HG02798 (cell line): ENCODE measurements around the gene MAP2K5.
"Not testable (repeated sequence)": the region's sequence is repeated elsewhere in the genome, so short reads cannot be mapped to it uniquely, and the experiment has no call there.

Source experiments
- ATAC-seq: cut with Tn5 transposase; IDR thresholded peaks from one replicate; pipeline ENCODE4 v1.9.1; 2021; ENCODE audit warnings: mild to moderate bottlenecking; ENCODE audit not compliant: unreplicated experiment, poor library complexity

MAP2K5 gene

GRCh38 chr15:67646847-67647246, 104.3 kb downstream of the MAP2K5 start:
- no peak for ATAC-seq

- no peak for ATAC-seq
Observed at GRCh38 chr15:67652586-67652985, 110.1 kb downstream of the MAP2K5 start.

GRCh38 chr15:67660446-67660845, 117.9 kb downstream of the MAP2K5 start:
- ATAC-seq, result no peak

GRCh38 chr15:67660874-67661606, 118.5 kb downstream of the MAP2K5 start:
- no peak for ATAC-seq

- no peak for ATAC-seq
Observed at GRCh38 chr15:67670647-67671305, 128.3 kb downstream of the MAP2K5 start.

GRCh38 chr15:67672834-67673233, 130.3 kb downstream of the MAP2K5 start:
- ATAC-seq, result not testable (repeated sequence)

- ATAC-seq, result no peak
Observed at GRCh38 chr15:67674983-67675382, 132.5 kb downstream of the MAP2K5 start.

- ATAC-seq, result no peak
Observed at GRCh38 chr15:67678089-67678488, 135.6 kb downstream of the MAP2K5 start.

DNA sequence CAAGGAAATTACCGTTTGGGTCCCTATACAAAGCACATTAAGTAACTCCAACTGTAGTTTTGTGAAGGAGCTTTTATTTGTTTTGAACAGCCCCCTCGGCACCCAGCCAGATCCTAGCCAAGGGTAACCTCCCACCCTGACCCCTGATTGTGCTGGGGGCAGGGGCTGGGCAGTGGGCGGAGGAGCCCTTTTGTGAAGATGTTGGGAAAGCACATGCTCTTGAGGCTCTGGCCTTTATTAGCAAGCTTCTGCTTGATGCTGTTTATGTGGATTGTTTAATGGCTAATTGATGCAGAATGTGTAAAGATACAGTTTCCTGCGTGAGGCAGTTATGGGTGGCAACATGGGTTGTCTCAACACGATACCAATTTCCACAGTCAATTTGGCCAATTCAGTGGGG, 136.5 kb downstream of the MAP2K5 start:
- ATAC-seq, result no peak

DNA sequence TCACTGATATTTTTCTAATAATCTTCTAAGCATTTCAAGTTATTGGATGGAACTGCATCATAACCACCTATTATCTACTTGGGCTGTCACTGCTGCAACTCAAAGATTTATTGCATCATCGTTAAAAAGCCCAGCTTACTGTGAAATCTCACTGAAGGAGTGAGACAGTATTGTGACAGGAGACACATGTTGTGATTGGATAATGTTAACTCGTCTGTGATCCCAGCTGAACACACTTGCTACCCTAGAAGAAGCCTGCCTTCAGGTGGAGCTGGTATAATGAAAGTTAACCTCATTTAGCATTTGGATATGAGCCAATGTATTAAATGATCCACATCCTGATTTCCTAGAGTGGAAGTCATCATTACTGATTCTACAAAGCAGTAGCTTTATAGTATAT, 138.1 kb downstream of the MAP2K5 start:
- no peak for ATAC-seq

- ATAC-seq, result no peak
Observed at GRCh38 chr15:67685008-67685599, 142.6 kb downstream of the MAP2K5 start.

GRCh38 chr15:67685716-67686115, 143.2 kb downstream of the MAP2K5 start:
- ATAC-seq, result no peak

GRCh38 chr15:67690936-67691335, 148.4 kb downstream of the MAP2K5 start:
- ATAC-seq, result no peak

DNA sequence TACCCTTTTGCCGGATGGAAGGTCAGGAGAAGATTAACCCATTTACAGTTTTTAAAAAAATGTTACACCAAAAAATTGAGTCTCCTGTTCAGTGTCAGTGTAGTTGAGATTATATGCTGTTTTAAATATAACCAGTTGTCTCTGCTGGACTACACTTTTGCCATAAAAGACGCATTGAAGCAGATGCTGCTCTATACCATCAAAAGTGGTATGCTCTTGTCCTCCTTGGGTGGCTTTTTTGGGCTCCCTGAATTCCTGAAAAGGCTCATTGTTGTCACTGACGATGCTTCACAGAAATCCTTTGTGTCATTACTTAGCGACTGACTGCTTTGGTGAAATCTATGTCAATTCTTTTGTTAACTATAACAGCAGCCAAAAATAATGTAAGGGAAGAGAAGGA, 148.9 kb downstream of the MAP2K5 start:
- ATAC-seq, result no peak

GRCh38 chr15:67692573-67692972, 150.1 kb downstream of the MAP2K5 start:
- ATAC-seq, result no peak

GRCh38 chr15:67696087-67696486, 153.6 kb downstream of the MAP2K5 start:
- no peak for ATAC-seq

DNA sequence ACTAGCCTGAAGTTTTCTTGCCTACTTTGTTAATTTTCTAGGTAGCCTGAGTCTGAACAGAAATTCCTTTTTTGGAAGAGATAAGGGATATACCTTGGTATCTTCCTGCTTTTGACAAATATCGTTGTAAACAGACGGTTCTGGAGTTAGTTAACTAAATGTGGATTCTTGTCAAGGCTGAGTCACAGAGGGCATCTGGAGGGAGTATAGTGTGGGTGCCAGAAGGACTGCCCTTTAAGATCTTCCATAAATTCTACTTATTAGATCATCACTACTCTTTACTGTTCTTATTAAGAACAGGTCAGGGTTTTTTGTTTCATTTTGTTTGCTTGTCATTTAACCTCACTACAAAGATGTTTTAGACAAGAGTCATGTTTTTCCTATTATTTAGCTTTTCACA, 157.5 kb downstream of the MAP2K5 start:
- ATAC-seq, result no peak

DNA sequence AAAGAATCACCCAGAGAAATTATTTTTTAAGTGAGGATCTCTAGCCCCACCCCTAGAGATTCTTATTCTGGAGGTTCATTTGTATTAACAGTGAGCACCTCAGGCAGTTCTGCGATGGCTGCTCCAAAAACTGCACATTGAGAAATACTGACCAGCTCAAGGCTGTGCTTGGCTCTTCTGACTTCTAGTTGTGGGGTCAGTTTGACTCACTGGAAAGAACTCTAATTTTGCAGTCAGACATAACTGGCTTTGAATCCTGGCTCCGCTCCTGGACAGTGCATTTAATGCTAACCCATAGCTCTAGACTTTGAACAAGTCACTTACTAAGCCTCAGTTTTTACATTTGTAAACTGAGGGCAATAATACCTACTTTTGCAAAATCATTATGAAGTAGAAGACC, 159.2 kb downstream of the MAP2K5 start:
- no peak for ATAC-seq

DNA sequence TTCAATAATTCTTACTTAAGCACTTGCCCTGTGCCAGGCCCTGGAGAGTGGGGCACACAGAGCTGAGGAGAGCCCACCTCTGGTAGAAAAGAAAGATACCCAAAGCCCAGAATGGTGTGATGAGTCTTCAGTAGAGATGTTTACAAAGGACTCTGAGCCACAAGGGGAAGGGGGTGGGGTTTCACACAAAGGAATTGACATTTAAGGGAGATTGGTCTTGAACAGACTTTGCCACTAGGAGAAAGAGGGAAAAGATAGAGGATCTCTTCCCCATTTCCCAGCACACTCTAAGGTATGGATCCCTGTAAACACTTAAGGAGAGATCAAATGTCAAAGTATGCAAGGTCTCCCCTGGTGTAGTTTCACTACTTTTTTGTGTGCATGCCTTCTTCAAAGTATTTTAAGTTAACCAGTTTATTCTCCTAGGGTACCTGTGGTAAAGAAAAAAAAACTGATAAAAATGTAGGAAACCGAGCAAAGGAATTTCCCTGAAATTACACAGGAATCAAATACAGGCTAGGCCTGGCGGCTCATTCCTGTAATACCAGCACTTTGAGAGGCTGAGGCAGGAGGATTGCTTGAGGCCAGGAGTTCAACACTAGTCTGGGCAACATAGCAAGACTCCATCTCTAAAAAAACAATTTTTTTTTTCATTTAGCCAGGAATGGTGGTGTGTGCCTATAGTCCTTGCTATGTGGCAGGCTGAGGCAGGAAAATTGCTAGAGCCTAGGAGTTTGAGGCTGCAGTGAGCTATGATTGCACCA, 165.2 kb downstream of the MAP2K5 start:
- no peak for ATAC-seq

- no peak for ATAC-seq
Observed at GRCh38 chr15:67708500-67708899, 166.0 kb downstream of the MAP2K5 start.

DNA sequence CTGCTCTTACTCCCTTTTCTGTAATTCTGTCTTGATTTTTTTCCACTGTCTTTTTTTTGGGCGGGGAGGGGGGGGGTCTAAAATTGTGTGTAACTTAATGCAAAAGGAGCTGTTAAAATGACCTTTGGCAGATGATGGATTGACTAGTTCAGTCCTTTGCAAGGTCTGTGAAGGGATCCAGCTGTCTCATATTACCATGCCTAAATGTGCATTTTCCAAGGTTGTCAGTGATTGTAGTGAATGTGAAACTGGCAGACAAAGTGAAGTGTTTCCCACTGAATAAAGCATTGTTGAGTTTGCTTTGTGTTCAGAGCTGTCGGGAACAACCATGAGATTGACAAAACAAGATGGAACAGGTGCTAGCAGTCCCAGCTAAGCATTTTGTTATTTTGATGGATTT, 172.7 kb downstream of the MAP2K5 start:
- no peak for ATAC-seq
